A673 (cell line): ENCODE measurements around the gene PRPSAP2. TPM values are rescaled to one million over a fixed set of nuclear protein-coding genes. Genes with fewer than 3 reads are reported as not detected.
"Not testable (repeated sequence)": the region's sequence is repeated elsewhere in the genome, so short reads cannot be mapped to it uniquely, and the experiment has no call there.

ENCODE experiments used
- Bru-seq: library from RNA; stranded (reverse); fragments of 400-500 nt; gene quantifications from one replicate; lab custom pipeline; 2021; lab: Mats Ljungman, UMichigan
- BruChase-seq, 2 experiments: library from RNA; stranded (reverse); fragments of 400-500 nt; gene quantifications; one replicate each; lab custom pipeline; 2021; lab: Mats Ljungman, UMichigan
- BruUV-seq: library from RNA; stranded (reverse); fragments of 400-500 nt; replicated peaks from 2 replicates; lab custom pipeline; 2021; lab: Mats Ljungman, UMichigan
- CTCF ChIA-PET: fragments of 300-600 bp; sonication (Branson Sonifier 250); formaldehyde crosslinking; loops from one replicate; lab custom pipeline; 2022; ENCODE audit warnings: antibody characterized with exemption; lab: Charles Lee
- POLR2A ChIA-PET: fragments of 300-600 bp; sonication (Branson Sonifier 250); formaldehyde crosslinking; loops from one replicate; lab custom pipeline; 2022; ENCODE audit warnings: antibody characterized with exemption; ENCODE audit not compliant: low non-redundant PET; lab: Charles Lee
- DNase-seq: peaks from one replicate; pipeline ENCODE4 v3.0.0-alpha.2; 2015; ENCODE audit warnings: low spot score
- H3K27ac ChIP-seq: fragments of 200-600 bp; sonication (generic); 2 replicates; pipeline ENCODE4 v1.5.1; 2016; ENCODE audit warnings: mixed run types, low read depth, mild to moderate bottlenecking, mixed read lengths, antibody characterized with exemption, low read length; ENCODE audit not compliant: poor library complexity, severe bottlenecking
- H3K27me3 ChIP-seq: fragments of 200-600 bp; sonication (generic); replicated peaks from 2 replicates; pipeline ENCODE4 v1.6.1; 2017; ENCODE audit warnings: mixed run types, low read depth, mild to moderate bottlenecking, mixed read lengths, antibody characterized with exemption, low read length; ENCODE audit not compliant: insufficient read depth, poor library complexity
- H3K36me3 ChIP-seq: fragments of 200-600 bp; sonication (generic); 2 replicates; pipeline ENCODE4 v1.6.1; 2016; ENCODE audit warnings: mixed run types, mild to moderate bottlenecking, mixed read lengths, antibody characterized with exemption, low read length; ENCODE audit not compliant: insufficient read depth, poor library complexity, severe bottlenecking
- H3K4me1 ChIP-seq: fragments of 200-600 bp; sonication (generic); 2 replicates; pipeline ENCODE4 v1.6.1; 2017; ENCODE audit warnings: mixed run types, mild to moderate bottlenecking, mixed read lengths, antibody characterized with exemption, low read length; ENCODE audit not compliant: insufficient read depth, poor library complexity, severe bottlenecking
- H3K4me3 ChIP-seq: fragments of 200-600 bp; sonication (generic); 2 replicates; pipeline ENCODE4 v1.5.1; 2016; ENCODE audit warnings: low read depth, mixed run types, mild to moderate bottlenecking, mixed read lengths, low read length; ENCODE audit not compliant: poor library complexity, severe bottlenecking
- H3K9me3 ChIP-seq: fragments of 200-600 bp; sonication (generic); 2 replicates; pipeline ENCODE4 v1.6.1; 2016; ENCODE audit warnings: mixed run types, low read depth, mild to moderate bottlenecking, mixed read lengths, antibody characterized with exemption, low read length; ENCODE audit not compliant: poor library complexity, severe bottlenecking
- CTCF ChIP-seq: fragments of 300-800, 200-600 bp; sonication (generic); conservative IDR thresholded peaks from 2 replicates; pipeline ENCODE4 v1.5.1; 2017; ENCODE audit warnings: low read depth, mild to moderate bottlenecking, antibody characterized with exemption, low read length, moderate library complexity, mixed read lengths
- EZH2 ChIP-seq: fragments of 200-600 bp; sonication (generic); IDR thresholded peaks from 2 replicates; pipeline ENCODE4 v1.6.1; 2017; ENCODE audit warnings: borderline replicate concordance, low read depth, mild to moderate bottlenecking, mixed read lengths, antibody characterized with exemption, low read length; ENCODE audit not compliant: poor library complexity, severe bottlenecking
- intact Hi-C: fragments of 100-400 bp; cut with micrococcal nuclease; formaldehyde crosslinking; loops from one replicate; pipeline ENCODE4 v1.10.0; 2022; ENCODE audit not compliant: unreplicated experiment
- long read RNA-seq: library from polyadenylated mRNA; stranded (forward); transcript quantifications from one replicate; pipeline ENCODE4 v2.0.0, GENCODE V29; 2022
- total RNA-seq: library from RNA; stranded (reverse); gene quantifications from 2 replicates; pipeline ENCODE4 v1.2.3, GENCODE V29; 2021

Gene PRPSAP2
- total RNA-seq = 72.1 and 73.4 TPM in 2 replicates
- percentile 78 among the genes with signal in this experiment for Bru-seq, nascent RNA
- percentile 74 among the genes with signal in this experiment for BruChase-seq, experiment 1, labeled RNA remaining after a 2-hour chase
- BruChase-seq, experiment 2, labeled RNA remaining after a 6-hour chase = percentile 84 among the genes with signal in this experiment
- long read RNA-seq, transcript PRPSAP2-201 (12 exons, 1,910 nt) = major isoform, 59 of 119 reads
- long read RNA-seq, partial matches to known transcripts = 13 of 119 reads
- long read RNA-seq, other reads (novel, unspliced or antisense) = 43 of 119 reads

GRCh38 chr17:18857864-18858566 is at the start of gene PRPSAP2:
TSS of gene PRPSAP2 (plus strand) at chr17:18858131. CDS start at chr17:18865834, 7,703 bp downstream.
- BruUV-seq = no TSS peak
- Histone ChIP-seq H3K27me3 (no peaks in the 10 kb centered on the region), H3K4me3 (peak within 1 kb of the TSS; percentile 92), H3K27ac (peak within 1 kb of the TSS; percentile 97), H3K9me3 (no peaks in the 10 kb centered on the region), H3K36me3 (no peaks in the 10 kb centered on the region), H3K4me1 (peaks cover 12% of the 10 kb centered on the region)
- TF ChIP-seq CTCF (no peak), EZH2 (no peak)
- intact Hi-C loops = no loop called here
- peak; percentile 97 for DNase-seq
- POLR2A ChIA-PET = interaction anchor here (0.6 kb wide), 1 partner anchor 124 kb away, joined by 9 read pairs; no protein-coding TSS in a partner anchor
- CTCF ChIA-PET = no interaction called here

- H3K27me3 ChIP-seq, H3K4me3 ChIP-seq, DNase-seq, H3K36me3 ChIP-seq, H3K4me1 ChIP-seq, BruUV-seq, H3K27ac ChIP-seq, H3K9me3 ChIP-seq, POLR2A ChIA-PET, CTCF ChIA-PET, intact Hi-C loops: not testable (repeated sequence)
Observed at GRCh38 chr17:18815924-18816323, 42.0 kb upstream of the PRPSAP2 start.

GRCh38 chr17:18816489-18817371 is 41.2 kb upstream of the PRPSAP2 start:
- H3K36me3 ChIP-seq, BruUV-seq, CTCF ChIA-PET, intact Hi-C loops, POLR2A ChIA-PET, H3K4me1 ChIP-seq, H3K4me3 ChIP-seq, H3K9me3 ChIP-seq, H3K27me3 ChIP-seq, H3K27ac ChIP-seq: not testable (repeated sequence)
- peak; percentile 58 for TF ChIP-seq CTCF
- DNase-seq = peak; percentile 78

GRCh38 chr17:18821430-18821829 is 36.5 kb upstream of the PRPSAP2 start:
- BruUV-seq, intact Hi-C loops, H3K27ac ChIP-seq, H3K36me3 ChIP-seq, H3K27me3 ChIP-seq, POLR2A ChIA-PET, DNase-seq, H3K4me1 ChIP-seq, H3K9me3 ChIP-seq, H3K4me3 ChIP-seq, CTCF ChIA-PET: not testable (repeated sequence)

GRCh38 chr17:18827613-18828012 is 30.3 kb upstream of the PRPSAP2 start:
- H3K27me3 ChIP-seq, BruUV-seq, H3K9me3 ChIP-seq, CTCF ChIA-PET, H3K4me1 ChIP-seq, H3K4me3 ChIP-seq, POLR2A ChIA-PET, H3K36me3 ChIP-seq, H3K27ac ChIP-seq, intact Hi-C loops, DNase-seq: not testable (repeated sequence)
